Ecto neural progenitor cell (in vitro differentiated cells): ENCODE data around the gene KIAA1217.

Experiments
- DNase-seq: peaks from one replicate; pipeline ENCODE4 v3.0.0-alpha.2; 2018; ENCODE audit warnings: low spot score

Gene KIAA1217

DNA sequence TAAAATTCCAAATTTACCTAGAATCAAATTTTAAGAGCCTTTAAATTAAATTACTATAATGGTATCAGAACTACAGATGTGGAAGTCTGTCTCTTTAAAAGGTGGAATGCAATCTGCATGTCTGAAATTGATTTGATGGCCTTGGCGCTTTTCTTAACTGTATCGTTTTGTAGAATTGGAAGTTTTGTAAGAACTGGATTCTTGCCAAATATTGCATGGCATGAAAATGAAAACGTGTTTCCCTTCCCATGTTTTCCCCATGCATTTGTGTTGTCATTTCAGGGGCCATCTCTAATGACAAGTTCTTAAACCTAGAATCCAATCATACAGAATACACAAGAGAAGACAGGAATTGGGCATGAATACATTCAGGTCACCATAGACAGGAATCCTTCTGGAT lies 162.5 kb downstream of the KIAA1217 start:
- no peak for DNase-seq

DNA sequence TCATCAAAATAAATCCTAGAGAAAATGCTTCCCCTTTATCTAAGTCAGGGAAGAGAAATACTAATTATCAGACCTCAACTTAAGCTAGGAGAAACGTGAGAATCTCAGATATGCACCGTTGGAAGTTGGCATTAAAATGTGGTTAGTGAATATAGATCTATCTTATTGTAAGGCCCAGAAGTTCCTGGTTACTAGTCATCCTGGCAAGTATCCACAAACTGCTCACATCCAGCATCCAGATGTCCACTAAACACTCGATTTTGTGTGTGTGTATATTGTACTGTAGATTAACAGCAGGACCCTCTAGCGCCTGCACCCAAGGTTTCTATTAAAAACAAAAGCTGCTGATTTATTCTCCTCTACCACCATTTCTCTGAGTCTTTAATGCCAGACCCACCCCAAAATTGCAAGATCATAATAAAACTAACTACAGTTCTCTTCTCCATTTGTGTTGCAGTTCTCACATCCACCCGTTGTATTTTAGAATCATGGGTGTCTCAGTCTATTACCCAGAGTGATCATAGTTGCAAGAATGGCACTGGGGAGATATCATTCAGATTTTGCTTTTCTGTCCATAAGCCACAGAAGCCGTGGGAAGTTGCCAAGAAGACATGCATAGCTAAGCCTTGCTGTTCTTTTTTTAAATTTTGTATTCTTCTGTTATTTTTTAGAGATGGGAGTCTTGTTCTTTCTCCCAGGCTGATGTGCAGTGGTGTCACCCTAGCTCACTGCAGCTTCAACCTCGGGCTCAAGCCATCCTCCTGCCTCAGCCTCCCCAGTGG lies 165.4 kb downstream of the KIAA1217 start:
- no peak for DNase-seq

DNA sequence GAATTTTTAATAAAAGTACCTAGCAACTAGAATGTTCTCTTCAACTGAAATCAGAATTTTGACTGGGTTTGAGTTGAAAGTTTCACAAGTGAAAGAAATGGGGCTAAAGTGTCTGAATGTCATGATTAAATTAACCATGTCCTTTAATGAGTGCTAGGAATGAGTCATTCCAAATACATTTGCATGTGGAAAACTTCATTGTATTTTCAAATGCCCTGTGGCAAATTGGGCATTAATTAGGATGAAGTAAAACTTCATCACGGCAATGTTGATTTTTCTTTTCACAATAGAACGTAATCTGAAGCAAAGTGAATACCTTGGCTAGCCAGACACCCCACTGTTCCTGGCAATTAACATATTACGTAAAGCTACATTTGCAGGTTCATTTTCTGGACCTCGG lies 166.6 kb downstream of the KIAA1217 start:
- no peak for DNase-seq

DNA sequence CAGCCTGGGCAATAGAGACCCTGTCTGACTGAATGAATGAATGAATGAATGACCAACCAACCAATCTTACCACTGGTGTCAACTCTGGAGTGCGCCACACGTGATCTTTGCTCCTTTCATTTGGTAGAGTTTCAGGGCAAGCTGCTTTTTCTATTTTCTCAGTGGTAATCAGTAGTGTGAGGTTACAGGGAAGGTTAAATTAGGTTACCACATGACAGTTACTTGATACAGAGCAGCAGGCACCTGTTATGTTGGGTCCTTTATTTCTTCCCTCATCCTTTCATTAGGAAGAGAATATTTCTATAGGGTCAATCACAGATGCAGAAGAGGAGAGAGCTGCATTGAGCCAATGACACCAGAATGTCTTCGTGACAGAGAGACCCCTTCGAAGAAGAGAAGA lies 167.8 kb downstream of the KIAA1217 start:
- DNase-seq = no peak

DNA sequence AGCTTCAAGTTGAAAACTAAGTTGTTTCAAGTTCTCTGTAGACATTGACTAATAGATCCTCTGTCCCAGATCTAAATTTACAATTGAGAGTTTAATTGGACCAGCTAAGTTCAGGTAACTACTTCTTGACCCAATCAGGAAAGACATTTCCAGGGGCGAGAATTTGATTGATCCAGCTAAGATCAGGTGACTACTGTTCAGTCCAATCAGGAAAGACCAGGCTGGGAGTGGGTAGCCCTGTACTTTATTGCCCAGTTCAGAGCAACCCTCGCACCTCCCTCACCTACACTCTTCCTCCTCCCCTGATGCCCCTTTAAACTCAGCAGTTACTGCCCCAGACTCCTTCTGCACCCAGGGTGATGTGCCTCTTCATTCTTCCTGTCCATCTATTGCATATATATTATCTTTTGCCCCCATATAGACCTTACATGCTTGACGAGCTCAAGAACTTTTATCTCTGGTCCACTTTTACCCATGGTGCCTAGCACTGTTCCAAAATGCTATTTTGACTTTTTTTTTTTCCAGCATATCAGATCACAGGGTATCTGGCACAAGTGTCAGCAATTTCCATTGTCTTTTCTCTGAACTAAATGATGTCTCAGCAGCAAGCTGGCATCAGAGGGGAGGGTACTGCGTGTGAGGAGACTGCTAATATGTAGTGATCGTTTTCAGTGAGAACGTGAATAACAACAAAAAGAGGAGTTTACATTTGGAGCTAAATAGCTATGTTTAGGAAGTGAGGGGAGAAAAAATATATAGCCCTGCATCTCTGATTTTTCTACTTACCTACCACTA lies 169.4 kb downstream of the KIAA1217 start:
- no peak for DNase-seq

DNA sequence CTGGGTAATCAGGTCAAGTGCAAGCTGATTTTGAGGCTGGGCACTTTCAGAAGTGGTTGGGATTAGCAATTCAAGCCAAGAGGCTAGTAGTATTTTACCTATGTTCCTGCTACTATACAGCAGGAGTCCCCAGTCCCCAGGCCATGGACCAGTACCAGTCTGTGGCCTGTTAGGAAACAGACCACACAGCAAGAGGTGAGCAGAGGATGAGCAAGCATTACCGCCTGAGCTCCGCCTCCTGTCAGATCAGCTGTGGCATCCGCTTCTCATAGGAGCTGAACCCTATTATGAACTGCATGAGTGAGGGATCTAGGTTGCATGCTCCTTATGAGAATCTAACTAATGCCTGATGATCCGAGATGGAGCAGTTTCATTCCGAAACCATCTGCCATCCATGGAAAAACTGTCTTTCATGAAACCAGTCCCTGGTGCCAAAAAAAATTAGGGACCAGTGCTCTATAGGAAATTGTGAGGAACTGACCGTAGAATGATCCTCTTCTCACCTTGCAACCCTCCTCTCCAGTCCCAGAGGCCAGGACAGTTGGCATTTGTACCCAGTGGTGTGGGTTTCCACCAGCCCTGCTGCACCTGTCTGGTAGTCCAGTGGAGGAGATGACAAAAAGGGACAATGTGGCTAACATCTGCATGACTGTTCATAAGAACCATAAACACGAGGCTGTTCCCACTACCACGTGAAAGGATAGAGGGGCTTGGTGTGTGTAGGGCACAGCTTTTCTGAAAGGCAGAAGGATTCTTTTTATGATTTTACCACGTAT lies 172.5 kb downstream of the KIAA1217 start:
- DNase-seq = no peak

DNA sequence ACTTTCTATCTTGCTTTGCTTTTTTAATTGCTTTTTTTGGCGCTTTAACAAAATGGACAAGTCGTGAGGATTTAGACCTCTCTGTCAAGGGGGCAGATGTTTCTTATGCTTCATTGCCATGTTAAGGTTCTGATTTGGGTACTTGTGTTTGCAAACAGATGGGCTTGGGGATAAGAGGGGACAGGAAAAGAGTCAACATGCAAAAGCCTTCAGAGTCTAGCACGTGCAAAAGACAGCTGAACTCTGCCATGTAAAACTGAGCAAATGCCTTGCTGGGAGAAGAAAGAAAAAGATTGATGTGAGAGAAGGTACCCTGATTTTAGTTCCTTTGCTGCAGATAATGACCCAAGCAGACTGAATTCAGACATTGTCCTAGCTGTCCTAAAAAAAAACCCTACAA lies 173.1 kb downstream of the KIAA1217 start:
- no peak for DNase-seq

DNA sequence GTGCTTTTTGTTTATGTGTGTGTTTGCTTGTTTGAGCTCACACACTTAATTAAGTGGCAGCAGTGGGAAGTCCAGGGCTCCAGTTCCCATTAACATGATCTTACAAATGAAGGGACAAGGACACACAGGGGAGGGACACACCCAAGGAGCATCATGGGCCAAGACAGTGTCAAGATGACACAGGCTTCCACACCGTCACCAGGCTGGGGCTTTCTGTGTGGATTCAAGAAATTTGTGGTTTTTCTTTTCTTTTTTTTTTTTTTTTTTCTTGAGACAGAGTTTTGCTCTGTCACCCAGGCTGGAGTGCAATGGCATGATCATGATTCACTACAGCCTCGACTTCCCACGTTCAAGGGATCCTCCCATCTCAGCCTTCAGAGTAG lies 173.6 kb downstream of the KIAA1217 start:
- DNase-seq = no peak

DNA sequence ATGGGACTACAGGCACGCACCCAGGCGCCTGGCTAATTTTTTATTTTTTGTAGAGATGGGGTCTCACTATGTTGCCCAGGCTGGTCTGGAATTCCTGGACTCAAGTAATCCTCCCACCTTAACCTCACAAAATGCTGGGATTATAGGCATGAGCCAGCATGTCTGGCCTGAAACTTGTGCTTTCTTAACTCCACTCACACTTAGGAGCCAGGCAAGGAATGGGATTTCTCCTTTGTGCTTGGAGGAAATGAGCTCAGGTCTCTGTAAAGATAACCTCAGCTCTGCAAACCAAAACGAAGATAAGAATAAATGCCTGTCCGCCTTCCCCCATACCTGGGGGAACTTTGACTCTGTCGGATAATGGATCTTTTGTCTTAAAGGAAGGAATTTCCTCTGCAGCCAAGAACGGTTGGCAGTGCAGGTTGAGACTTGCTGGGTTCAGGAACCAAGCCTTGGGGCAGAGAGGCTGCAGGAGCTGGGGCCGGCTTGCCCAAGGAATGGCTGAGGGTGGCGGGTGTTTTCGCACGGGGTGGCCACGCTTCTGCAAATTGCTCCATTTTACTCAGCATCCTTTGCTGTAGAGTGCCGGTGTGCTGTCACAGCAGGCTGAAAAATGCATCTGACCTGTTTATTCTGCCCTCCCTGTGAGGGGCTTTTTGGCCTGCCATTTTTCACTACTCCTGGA lies 174.2 kb downstream of the KIAA1217 start:
- peak; percentile 53 for DNase-seq

DNA sequence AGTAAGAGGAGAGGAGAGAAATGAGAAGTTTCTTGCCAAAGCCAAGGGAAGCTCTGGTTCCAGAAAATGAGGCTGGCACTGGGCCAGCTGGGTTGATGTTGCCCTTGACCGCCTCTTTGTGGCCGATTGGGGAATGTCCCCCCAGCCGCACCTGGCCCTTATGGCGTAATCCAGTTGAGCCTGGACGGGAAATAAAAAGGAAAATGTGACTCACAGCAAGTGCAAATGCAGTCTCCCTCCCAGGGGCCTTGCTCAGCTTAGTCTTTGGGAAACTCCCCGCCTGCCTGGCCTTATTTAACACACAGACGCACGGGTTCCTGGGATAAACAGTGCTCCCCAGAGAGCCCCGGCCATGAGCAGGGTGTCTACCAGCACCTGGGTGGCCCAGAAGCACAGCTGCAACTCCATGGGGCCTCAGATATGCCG lies 174.8 kb downstream of the KIAA1217 start:
- DNase-seq = no peak

DNA sequence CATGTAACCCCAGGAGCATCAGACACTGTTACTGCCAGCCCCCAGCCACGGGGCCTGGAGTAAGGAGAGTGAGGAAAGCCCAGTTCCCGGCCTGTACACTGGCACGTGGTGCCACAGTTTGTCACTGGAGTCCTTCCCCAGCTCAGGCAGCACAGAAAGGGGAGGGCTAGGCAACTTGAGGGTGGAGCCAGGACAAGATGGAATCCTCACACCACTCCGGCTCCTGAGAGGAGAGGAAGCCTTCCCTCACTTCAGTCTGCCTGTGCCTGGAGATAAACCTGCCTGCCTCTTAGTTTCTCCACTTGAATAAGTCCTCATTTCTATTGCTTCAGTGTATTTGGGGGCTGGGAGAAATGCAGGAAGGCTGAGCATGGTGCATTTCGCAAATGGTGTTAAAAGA lies 176.0 kb downstream of the KIAA1217 start:
- no peak for DNase-seq

DNA sequence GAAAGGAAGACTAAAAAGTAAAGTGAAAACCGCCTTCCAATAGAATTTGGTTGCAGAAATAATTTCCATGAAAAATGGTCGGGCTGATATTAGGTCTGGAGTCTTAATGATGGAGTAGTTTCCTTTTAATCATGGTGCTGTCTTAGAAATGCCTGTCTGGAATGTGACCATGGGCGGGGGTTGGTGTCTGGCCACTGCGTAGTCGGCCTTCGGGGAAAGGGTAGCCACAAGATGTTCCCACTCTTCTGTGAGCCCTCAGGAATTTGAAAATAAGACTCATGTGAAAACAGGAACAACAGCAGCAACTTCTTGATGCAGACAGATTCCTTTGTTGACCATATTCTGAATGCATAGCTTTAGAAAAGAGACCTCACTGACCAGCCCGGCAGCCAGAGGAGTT lies 176.8 kb downstream of the KIAA1217 start:
- DNase-seq = no peak

DNA sequence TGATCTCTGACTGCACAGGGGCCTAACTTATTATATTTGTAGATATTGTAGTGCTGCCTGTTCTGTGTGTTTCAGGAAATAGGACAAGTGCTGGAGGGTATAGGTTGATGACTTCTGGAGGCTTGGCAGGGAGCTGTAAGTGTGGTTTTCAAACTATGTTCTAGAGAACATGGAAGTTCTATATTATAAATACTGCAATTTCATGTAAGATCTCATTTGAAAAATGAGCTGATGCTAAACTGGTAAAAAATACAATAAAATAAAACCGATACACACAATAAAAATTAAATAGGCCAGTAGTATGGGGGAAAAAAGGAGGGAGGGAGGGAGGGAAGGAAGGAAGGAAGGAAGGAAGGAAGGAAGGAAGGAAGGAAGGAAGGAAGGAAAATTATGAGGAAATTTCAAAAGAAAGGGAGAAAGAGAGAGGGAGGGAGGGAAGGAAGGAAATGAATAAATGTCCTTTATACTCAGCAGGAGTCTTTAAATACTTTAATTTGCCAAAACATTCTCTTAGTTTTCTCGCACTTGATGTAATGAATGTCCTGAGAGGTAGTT lies 181.3 kb downstream of the KIAA1217 start:
- no peak for DNase-seq

DNA sequence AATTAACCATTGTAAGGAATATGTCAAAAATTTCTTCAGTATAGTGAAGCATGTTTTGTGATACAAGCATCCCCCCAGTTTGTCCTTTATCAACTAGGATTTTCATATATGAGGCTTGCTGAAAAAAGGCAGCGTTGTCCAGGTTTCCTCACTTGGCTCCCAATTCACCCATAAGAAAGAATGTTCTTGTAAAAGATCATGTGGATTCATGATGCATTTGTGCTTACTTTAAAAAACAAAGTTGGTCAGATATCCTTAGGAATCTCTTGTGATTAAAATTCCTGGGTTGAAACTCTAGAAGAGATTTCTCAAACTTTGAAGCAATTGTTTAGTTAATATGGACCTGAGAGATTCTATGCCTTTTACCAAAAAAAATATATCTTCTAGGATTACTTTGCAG lies 181.8 kb downstream of the KIAA1217 start:
- DNase-seq = no peak

DNA sequence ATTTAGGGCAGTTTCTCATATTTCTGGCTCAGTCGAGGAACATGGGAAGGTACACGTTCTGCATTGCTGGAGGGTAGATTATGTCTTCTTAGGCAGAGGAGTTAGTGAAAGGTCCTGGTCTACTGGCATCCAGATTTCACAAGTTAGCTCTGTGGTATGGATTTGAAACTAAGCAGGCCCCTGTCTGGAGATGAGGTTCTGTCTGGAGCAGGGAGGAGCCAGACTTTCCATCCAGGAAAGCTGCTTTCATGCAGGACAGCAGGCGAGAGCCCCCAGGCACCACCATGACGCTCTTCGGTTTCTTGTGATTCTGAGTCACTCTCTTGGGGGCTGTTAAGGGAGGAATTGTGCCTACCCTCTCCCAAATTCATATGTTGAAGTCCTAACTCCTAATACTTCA lies 184.3 kb downstream of the KIAA1217 start:
- DNase-seq = no peak

DNA sequence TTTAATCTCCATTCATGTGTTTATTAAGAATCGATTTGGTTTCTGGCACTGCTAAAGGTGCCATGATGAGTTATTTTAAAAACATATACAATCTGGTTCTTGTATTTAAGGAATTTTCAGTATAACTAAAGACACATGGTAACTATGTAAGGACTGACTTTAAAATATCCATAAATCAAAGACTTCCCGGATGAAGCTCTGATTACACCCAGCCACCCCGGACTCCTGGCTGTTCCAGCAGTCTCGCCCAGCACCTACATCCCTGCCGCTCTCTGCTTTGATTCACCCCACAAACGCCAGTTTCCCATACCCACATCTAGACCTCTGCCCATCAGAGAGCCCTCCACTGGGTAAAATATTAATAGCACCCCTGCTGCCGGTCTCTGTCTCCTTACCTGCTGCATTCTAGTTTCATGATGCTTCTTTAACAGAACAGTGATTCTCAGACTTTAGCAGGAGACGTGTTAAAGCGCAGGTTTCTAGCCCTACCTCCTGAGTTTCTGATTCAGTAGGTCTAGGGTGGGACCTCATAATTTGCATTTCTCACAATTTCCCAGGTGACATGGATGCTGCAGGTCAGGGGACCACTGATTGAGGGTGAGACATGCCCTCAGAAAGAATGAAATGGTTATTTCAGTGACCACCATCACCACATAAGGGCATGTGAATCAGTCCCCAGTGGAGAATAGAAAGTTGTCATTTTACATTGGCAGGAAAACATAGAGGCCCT lies 185.7 kb downstream of the KIAA1217 start:
- no peak for DNase-seq

DNA sequence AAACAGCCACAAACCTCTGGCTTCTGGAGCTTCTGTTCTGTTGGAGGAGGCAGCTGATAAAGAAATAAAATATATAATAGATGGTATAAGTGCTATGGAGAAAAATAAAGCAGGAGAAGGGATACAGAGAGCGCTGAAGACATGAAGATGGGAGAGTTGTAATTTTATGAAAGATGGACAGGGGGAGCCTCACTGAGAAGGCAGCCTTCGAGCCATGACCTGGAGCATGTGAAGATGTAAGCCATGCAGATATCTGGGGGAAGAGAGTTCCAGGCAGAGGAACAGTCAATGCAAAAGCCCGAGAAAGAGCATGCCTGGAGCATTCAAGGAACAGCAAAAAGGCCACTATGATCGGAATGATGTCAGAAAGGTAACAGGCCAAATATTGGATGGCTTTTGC lies 187.5 kb downstream of the KIAA1217 start:
- DNase-seq = no peak

DNA sequence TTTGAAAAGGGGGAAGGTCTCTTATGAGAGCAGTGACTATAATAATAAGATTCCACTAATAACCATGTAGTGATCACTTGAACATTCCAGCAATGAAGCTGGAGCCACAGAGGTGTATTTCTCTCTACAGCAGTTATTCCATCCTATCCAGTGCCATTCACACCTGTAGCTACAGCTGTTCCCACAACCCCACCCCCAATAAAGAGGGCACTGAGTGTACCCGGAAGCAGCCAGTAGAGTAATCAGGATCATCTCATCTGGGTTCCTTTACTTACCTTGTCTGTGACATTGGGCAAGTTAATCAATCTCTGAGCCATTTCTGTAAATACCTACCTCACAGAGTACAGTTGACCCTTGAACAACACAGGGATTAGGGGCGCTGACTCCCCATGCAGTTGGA lies 188.7 kb downstream of the KIAA1217 start:
- no peak for DNase-seq

DNA sequence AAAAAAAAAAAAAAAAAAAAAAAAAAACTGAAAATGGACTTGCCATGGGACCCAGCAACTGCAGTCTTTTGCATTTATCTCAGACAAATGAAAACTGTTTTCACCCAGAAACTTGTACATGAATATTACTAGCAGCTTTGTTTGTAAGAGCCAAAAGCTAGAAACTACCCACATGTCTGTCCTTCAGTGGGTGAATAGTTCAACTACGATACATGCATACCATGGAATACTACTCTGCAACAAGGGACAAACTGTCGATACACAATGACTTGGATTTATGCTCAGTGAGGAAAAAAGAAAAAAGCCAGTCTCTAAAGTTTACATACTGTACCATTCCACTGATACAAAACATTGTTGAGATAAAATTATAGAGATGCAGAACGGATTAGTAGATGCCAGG lies 195.6 kb downstream of the KIAA1217 start:
- DNase-seq = no peak

DNA sequence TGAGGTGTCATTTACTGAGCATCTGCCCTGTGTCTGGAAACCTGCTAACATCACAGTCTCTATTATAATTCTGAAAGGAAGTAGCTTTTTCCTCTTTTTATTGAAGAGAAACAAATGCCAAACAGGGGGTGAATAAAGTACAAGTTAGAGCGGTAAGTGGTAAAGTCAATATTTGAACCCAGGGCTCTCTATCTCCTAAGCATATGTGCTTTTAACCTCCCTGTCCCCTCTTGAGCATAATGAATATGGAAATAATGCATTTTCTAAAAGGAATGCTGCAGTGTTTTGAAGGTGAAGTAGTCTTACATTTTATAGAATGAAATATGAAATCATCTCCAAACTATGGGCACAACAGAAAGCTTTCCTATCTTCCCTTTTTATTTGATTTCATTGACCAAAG lies 196.7 kb downstream of the KIAA1217 start:
- DNase-seq = no peak

DNA sequence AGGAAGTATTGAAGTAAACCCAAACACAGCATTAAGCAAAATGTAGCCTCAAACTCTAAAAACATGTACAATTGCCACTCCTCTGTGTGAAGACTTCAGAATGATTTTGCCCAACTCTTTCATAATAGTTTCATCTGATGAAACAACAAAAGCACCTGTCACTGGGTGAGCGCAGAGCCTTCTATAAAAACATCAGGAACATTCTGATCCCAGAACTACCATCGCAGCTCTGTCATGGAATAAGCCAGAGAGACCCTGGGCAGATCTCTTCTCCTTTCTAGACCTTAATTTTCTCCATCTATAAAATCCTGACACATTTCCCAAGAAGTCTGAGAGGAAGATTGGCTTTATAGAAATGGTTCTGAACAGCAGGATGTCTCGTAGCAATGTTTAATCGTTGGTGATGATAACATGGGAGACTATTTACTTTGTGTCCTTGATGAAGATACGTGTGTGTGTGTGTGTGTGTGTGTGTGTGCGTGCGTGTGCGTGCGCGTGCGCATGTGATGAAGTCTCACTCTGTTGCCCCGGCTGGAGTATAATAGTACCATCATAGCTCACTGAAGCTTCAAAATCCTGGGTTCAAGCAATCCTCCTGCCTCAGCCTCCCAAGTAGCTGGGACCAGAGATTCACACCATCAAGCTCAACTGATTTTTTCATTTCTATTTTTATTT lies 198.0 kb downstream of the KIAA1217 start:
- no peak for DNase-seq
